Left ventricle myocardium inferior (tissue), 1 donor: ENCODE data around the gene PHAX. TPM values are rescaled to one million over a fixed set of nuclear protein-coding genes. Genes with fewer than 3 reads are reported as not detected.
"Not testable (repeated sequence)": the region's sequence is repeated elsewhere in the genome, so short reads cannot be mapped to it uniquely, and the experiment has no call there.

Source experiments
- DNase-seq: peaks from one replicate; pipeline ENCODE4 v3.0.0-alpha.2; 2020
- H3K27ac ChIP-seq: fragments of 200-600 bp; replicated peaks from 2 replicates; pipeline ENCODE4 v1.8.0; 2021
- H3K27me3 ChIP-seq: fragments of 200-600 bp; 2 replicates; pipeline ENCODE4 v1.8.0; 2021; ENCODE audit warnings: low read depth
- H3K36me3 ChIP-seq: fragments of 200-600 bp; 2 replicates; pipeline ENCODE4 v1.8.0; 2021
- H3K4me1 ChIP-seq: fragments of 200-600 bp; 2 replicates; pipeline ENCODE4 v1.8.0; 2021
- H3K4me3 ChIP-seq: fragments of 200-600 bp; 2 replicates; pipeline ENCODE4 v1.8.0; 2021; ENCODE audit warnings: mild to moderate bottlenecking, moderate library complexity
- H3K9me3 ChIP-seq: fragments of 200-600 bp; replicated peaks from 2 replicates; pipeline ENCODE4 v1.8.0; 2021
- intact Hi-C: fragments of 100-400 bp; cut with micrococcal nuclease; formaldehyde crosslinking; loops from one replicate; pipeline ENCODE4 v1.11.0; 2022
- total RNA-seq: library from RNA; stranded (reverse); fragmentation: NEBNext Ultra II Directional; extraction: Animal tissue kit (Norgen Biotek cat#: 25700); gene quantifications from one replicate; pipeline ENCODE4 v1.2.1, GENCODE V29; 2021
- TF ChIP-seq, protein P1 (sequence below): fragments of 200-600 bp; IDR thresholded peaks from 2 replicates; pipeline ENCODE4 v1.8.0; 2021; ENCODE audit warnings: antibody characterized with exemption, mild to moderate bottlenecking, borderline replicate concordance
- donor health status: DM: no; HTN: yes; CAD: no; lungs with severe emphysema.

Gene PHAX
- total RNA-seq, 1 donor from 2014 or later = 29.4 TPM

GRCh38 chr5:126651013-126651577 is 50.3 kb downstream of the PHAX start:
- intact Hi-C loops = no loop called here
- DNase-seq = no peak
- Histone ChIP-seq H3K36me3 (no peaks in the 10 kb centered on the region), H3K27me3 (peaks cover 11% of the 10 kb centered on the region), H3K27ac (no peak overlapping the region), H3K4me3 (no peak overlapping the region), H3K9me3 (no peaks in the 10 kb centered on the region), H3K4me1 (no peaks in the 10 kb centered on the region)
- TF ChIP-seq, protein P1, sequence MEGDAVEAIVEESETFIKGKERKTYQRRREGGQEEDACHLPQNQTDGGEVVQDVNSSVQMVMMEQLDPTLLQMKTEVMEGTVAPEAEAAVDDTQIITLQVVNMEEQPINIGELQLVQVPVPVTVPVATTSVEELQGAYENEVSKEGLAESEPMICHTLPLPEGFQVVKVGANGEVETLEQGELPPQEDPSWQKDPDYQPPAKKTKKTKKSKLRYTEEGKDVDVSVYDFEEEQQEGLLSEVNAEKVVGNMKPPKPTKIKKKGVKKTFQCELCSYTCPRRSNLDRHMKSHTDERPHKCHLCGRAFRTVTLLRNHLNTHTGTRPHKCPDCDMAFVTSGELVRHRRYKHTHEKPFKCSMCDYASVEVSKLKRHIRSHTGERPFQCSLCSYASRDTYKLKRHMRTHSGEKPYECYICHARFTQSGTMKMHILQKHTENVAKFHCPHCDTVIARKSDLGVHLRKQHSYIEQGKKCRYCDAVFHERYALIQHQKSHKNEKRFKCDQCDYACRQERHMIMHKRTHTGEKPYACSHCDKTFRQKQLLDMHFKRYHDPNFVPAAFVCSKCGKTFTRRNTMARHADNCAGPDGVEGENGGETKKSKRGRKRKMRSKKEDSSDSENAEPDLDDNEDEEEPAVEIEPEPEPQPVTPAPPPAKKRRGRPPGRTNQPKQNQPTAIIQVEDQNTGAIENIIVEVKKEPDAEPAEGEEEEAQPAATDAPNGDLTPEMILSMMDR = no peak

DNA sequence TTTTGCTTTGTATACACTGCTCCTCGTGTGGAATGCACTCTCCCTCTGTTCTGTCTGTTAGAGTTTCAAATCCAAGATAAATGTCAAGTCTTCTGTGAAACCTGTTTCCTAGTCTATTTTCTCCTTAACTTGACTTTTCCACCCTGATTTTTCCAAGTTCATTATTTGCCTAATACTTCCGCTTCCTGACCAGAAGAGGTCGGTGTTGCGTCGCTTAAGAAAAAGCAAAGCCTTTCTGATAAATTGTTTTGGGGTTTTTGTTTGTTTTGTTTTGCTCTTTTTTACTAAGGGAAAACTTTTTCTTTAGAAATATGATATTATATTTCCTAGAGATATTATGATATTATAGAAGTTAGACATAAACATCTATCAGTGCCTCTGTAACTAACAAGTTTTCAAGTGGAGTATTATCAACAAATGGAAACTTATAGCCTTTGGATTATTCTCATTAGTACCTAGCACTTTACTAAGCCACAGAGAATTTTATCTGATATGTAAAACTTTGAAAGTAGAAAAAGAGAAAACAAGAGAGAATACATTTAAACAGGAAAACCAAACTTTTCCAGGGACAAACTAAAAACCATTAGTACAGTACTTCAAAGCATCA is 55.8 kb downstream of the PHAX start:
- no peaks in the 10 kb centered on the region for H3K9me3 ChIP-seq
- intact Hi-C loops = no loop called here
- TF ChIP-seq, protein P1 = peak; percentile 79
- H3K36me3 ChIP-seq = no peaks in the 10 kb centered on the region
- H3K4me1 ChIP-seq = no peaks in the 10 kb centered on the region
- DNase-seq = no peak
- no peak overlapping the region for H3K27ac ChIP-seq
- H3K27me3 ChIP-seq = no peaks in the 10 kb centered on the region
- no peak overlapping the region for H3K4me3 ChIP-seq

GRCh38 chr5:126658561-126658960 is 57.8 kb downstream of the PHAX start:
- no peaks in the 10 kb centered on the region for H3K4me1 ChIP-seq
- DNase-seq = no peak
- H3K27me3 ChIP-seq = no peaks in the 10 kb centered on the region
- no peak overlapping the region for H3K4me3 ChIP-seq
- H3K36me3 ChIP-seq = no peaks in the 10 kb centered on the region
- no peaks in the 10 kb centered on the region for H3K9me3 ChIP-seq
- TF ChIP-seq, protein P1 = no peak
- no peak overlapping the region for H3K27ac ChIP-seq
- intact Hi-C loops = no loop called here

GRCh38 chr5:126659805-126660482 is 59.2 kb downstream of the PHAX start:
- TF ChIP-seq, protein P1 = no peak
- no peaks in the 10 kb centered on the region for H3K36me3 ChIP-seq
- no peak overlapping the region for H3K27ac ChIP-seq
- no peaks in the 10 kb centered on the region for H3K9me3 ChIP-seq
- no peaks in the 10 kb centered on the region for H3K4me1 ChIP-seq
- DNase-seq = no peak
- no peaks in the 10 kb centered on the region for H3K27me3 ChIP-seq
- intact Hi-C loops = no loop called here
- H3K4me3 ChIP-seq = no peak overlapping the region

- Histone ChIP-seq H3K27ac (no peak overlapping the region), H3K4me1 (no peaks in the 10 kb centered on the region), H3K9me3 (no peaks in the 10 kb centered on the region), H3K4me3 (no peak overlapping the region), H3K36me3 (no peaks in the 10 kb centered on the region), H3K27me3 (no peaks in the 10 kb centered on the region)
- TF ChIP-seq, protein P1 = no peak
- DNase-seq = no peak
- intact Hi-C loops = no loop called here
These were observed 63.8 kb downstream of the PHAX start for GRCh38 chr5:126664586-126664985.

GRCh38 chr5:126670109-126670508 is 69.4 kb downstream of the PHAX start:
- H3K27ac ChIP-seq, H3K9me3 ChIP-seq, H3K4me3 ChIP-seq, H3K4me1 ChIP-seq, H3K27me3 ChIP-seq, H3K36me3 ChIP-seq, DNase-seq, intact Hi-C loops: not testable (repeated sequence)

DNA sequence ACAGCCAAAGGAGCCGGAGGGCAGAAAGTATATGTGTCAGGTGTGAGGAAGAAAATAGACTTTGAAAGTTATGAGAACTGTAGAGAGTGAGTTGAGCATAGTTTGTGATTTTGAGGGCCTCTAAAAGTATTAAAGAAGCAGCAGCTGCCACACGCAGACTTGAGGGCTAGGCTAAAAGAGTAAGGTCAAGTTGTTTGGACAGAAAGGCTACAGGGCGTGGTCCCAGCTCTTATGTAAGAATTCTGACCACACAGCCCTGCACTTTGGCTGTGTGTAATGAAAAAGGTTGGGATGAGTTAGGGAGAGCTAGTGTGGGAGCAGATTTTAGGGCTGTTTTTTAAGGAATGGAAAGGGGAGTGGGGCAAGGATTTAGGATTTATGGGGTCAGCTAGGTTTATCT is 70.9 kb downstream of the PHAX start:
- H3K27me3 ChIP-seq, H3K9me3 ChIP-seq, intact Hi-C loops, H3K4me3 ChIP-seq, H3K27ac ChIP-seq, H3K36me3 ChIP-seq, DNase-seq, H3K4me1 ChIP-seq: not testable (repeated sequence)
